SK-N-SH (cell line): ENCODE measurements around the gene TLX3.

Source experiments
- EP300 ChIP-seq, 2 experiments: IDR thresholded peaks; 2 replicates each; pipeline versions ENCODE4 v1.4.0 to v1.6.1; 2012; ENCODE audit warnings: borderline replicate concordance in 1 of 2, low read depth in 1 of 2, low read length in 1 of 2
- JUND ChIP-seq: IDR thresholded peaks from 2 replicates; pipeline ENCODE4 v1.4.0; 2012
- MAX ChIP-seq: IDR thresholded peaks from 2 replicates; pipeline ENCODE4 v1.4.0; 2012; ENCODE audit warnings: low read depth
- NRF1 ChIP-seq: IDR thresholded peaks from 2 replicates; pipeline ENCODE4 v1.6.1; 2012; ENCODE audit warnings: low read depth, mild to moderate bottlenecking, low read length
- RAD21 ChIP-seq: IDR thresholded peaks from 2 replicates; pipeline ENCODE4 v1.6.1; 2012; ENCODE audit warnings: mild to moderate bottlenecking, low read length
- RXRA ChIP-seq: IDR thresholded peaks from 2 replicates; pipeline ENCODE4 v1.4.0; 2012; ENCODE audit warnings: low read depth, mild to moderate bottlenecking, borderline replicate concordance
- YY1 ChIP-seq: IDR thresholded peaks from 2 replicates; pipeline ENCODE4 v1.4.0; 2012; ENCODE audit warnings: low read depth, mild to moderate bottlenecking
- TF ChIP-seq, protein P1 (sequence below): fragments of 200-600 bp; sonication (generic); IDR thresholded peaks from 2 replicates; pipeline ENCODE4 v1.6.1; 2017; ENCODE audit warnings: antibody characterized with exemption, mild to moderate bottlenecking, moderate library complexity

DNA sequence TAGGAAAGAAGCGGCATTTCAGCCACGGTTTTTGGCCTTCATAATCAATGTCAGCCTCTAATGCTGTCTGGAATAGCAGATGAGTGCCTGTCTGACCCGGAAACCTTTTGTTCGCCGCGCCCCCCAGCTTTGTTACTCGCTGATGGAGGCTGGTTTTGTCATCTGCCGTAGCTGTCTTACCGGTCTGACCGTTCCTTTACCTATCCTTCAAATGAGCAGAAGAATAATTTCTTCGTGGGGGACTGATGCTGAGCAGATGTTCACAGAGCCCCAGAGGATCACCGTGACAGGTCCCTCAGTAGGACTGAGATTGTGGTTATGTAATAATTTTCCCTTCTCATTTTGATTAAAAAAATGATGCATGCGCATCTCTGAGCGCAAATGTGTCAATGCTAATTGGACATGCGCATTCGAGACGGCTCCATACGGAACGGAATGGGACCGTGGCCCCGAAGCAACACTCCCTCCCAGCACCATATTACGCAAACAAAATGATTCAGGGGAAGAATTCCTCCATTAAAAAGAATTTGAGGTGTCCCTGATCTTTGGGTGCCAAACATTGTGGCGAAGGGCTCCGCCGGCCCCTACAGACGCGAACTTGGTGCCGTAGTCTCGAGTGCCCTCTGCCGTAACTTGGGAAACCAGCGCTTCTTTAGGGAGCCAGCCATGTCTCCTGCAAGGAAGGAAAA is 27.6 kb downstream of the TLX3 start:
- TF ChIP-seq MAX (no peak), JUND (no peak), YY1 (no peak), RAD21 (no peak), RXRA (no peak), EP300 (IDR thresholded peaks at IDR 0.05; ENCODE audit: borderline replicate concordance in 1 of 2, low read depth in 1 of 2, low read length in 1 of 2) (no peak), NRF1 (no peak)
- TF ChIP-seq, protein P1, sequence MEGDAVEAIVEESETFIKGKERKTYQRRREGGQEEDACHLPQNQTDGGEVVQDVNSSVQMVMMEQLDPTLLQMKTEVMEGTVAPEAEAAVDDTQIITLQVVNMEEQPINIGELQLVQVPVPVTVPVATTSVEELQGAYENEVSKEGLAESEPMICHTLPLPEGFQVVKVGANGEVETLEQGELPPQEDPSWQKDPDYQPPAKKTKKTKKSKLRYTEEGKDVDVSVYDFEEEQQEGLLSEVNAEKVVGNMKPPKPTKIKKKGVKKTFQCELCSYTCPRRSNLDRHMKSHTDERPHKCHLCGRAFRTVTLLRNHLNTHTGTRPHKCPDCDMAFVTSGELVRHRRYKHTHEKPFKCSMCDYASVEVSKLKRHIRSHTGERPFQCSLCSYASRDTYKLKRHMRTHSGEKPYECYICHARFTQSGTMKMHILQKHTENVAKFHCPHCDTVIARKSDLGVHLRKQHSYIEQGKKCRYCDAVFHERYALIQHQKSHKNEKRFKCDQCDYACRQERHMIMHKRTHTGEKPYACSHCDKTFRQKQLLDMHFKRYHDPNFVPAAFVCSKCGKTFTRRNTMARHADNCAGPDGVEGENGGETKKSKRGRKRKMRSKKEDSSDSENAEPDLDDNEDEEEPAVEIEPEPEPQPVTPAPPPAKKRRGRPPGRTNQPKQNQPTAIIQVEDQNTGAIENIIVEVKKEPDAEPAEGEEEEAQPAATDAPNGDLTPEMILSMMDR: no peak
